HG03060 (cell line): ENCODE measurements around the gene ARMCX1.
"Not testable (repeated sequence)": the region's sequence is repeated elsewhere in the genome, so short reads cannot be mapped to it uniquely, and the experiment has no call there.

Experiments used
- ATAC-seq: cut with Tn5 transposase; IDR thresholded peaks from one replicate; pipeline ENCODE4 v1.9.1; 2021; ENCODE audit warnings: low read depth, moderate number of reproducible peaks; ENCODE audit not compliant: unreplicated experiment

The ARMCX1 gene

DNA sequence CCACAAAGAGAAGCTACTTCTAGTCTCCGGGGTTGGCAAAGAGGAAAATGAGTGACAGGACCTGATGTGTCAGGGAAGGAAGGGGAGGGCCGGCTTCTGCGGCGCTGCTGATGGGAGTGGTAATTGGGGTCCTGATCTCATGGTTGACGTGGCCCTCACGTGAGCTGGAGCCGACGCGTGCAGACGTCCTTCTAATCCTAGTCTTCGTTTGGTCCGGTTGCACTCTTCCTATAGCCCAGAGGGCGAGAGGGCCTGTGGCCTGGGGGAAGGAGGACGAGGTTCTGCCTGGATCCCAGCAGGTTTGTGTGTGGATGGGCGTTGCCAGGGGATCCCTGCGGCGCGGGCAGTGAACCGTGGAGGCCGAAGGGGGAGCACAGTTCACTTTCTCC, at the start of gene ARMCX1:
TSS of gene ARMCX1 (plus strand) at position 186 of the 389 bp plus-strand sequence. CDS start 2,384 bp downstream, outside the sequence.
- no peak for ATAC-seq

DNA sequence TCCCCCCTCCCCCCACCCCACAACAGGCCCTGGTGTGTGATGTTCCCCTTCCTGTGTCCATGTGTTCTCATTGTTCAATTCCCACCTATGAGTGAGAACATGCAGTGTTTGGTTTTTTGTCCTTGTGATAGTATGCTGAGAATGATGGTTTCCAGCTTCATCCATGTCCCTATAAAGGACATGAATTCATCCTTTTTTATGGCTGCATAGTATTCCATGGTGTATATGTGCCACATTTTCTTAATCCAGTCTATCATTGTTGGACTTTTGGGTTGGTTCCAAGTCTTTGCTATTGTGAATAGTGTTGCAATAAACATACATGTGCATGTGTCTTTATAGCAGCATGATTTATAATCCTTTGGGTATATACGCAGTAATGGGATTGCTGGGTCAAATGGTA, 47.4 kb upstream of the ARMCX1 start:
- not testable (repeated sequence) for ATAC-seq

DNA sequence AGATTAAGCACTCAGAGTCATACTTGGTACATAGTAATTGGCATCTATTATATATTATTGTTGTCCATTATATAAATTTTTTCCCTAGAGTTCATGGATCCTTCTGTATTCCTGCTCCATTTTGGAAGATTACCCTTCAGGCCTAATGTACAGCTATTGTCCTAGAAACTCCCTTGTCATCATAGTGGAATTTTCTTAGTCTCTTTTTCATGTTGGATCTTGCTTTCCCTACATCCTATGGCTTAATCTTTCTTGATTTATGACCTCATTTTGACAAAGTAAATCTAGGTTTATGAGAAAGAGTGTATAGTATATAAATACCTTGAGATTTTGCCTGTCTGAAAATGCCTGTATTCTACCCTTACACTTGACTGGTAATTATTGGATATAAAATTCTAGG, 43.0 kb upstream of the ARMCX1 start:
- no peak for ATAC-seq

DNA sequence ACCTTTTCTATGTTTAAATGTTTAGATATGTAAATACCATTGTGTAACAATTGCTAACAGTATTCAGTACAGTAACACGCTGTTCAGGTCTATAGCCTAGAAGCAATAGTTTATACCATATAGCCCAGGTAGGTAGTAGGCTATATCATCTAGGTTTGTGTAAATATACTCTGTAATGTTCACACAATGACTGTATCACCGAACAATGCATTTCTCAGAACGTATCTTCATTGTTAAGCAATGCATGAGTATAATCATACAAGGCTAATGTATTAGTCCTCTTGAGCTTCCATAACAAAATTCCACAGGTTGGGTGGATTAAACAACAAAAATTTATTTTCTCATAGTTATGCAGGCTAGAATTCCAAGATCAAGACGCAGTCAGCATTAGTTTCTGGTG, 42.4 kb upstream of the ARMCX1 start:
- ATAC-seq = no peak

DNA sequence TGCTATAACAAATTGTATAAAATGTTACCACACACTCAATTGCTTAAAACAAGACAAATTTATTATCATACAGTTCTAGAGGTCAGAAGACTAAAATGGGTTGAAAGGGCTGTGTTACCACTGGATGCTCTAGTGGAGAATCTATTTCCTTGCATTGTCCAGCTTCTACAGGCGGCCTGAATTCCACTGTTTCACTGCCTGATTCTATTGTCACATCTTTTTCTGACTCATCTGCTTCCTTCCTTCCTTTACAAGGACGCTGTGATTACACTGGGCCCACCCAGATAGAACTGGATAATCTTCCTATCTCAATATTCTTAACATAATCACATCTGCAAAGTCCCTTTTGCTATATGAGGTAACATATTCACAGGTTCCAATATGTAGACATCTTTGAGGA, 19.4 kb upstream of the ARMCX1 start:
- no peak for ATAC-seq

DNA sequence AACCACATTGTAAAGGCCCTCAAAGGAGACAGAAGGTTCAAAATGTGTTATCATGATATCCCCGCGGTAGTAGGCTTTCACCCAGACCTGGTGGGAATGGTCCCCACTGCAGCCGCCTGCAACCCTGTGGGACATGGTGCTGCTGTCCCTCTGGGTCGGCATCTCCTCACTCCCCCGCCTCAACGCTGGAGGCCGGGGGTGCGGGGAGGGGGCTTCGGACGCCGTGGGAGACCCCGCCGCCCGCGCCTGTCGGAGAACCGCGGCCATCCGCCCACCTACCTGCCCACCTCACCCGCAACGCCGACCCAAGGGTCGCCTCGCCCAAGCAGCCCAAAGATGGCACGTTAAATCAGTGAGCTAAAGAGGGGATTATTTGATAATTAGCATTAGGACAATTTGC, 11.2 kb upstream of the ARMCX1 start:
- ATAC-seq = no peak

DNA sequence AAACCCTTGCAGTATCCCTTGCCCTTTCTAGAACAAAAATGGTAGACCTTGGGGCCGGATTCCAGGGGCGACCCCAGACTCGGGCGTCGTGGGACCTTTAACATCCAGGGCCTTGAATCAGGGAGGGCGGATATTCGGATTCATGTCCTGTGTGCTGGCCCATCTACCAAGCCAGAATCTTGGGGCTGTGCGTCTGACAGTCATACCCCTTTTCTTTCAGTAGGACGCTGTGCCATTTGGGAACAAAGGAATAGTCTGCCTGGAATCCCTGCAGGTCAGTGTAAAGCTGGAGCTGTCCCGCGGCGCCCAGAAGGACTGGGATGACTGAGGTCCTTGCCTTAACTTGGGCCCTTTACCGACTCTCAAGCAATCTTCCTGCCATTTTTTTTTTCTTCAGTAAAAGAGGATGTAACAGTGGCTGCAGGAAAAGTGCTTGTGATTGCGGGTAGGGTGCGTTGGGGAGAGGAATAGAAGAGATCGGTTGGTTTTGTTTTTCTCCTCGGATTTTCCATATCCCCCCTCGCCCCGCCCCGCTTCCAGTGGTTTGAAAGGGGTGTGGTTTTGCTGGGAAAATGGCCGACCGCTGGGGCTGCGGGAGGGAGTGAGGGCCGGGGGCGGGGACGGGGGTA, 518 bp downstream of the ARMCX1 start:
- ATAC-seq = no peak

DNA sequence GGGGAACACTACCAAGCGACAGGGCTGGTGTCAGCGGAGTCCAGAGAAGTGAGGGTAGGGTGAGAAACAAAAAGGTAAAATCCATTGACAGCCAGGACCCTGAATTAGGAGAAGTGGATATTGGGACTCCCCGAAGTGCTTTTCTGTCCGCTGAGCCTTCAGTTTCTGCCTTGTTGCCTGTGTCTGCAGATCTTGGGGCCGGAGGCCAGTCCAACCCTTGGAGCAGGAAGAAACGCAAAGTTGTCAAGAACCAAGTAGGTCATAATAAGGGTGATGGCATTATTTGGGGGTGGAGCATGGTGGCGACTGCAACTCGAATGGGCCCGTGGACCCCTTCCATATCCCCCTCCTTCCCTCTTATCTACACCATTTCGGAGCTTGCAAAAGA, 1.0 kb downstream of the ARMCX1 start:
- no peak for ATAC-seq

DNA sequence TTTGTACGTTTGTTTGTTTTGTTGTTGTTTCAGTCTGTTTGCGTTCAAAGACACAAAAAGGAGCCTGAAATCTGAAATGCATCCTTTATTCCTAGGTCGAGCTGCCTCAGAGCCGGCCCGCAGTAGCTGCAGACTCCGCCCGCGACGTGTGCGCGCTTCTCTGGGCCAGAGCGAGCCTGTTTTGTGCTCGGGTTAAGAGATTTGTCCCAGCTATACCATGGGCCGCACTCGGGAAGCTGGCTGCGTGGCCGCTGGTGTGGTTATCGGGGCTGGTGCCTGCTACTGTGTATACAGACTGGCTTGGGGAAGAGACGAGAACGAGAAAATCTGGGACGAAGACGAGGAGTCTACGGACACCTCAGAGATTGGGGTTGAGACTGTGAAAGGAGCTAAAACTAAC, 2.4 kb downstream of the ARMCX1 start:
- ATAC-seq = no peak

DNA sequence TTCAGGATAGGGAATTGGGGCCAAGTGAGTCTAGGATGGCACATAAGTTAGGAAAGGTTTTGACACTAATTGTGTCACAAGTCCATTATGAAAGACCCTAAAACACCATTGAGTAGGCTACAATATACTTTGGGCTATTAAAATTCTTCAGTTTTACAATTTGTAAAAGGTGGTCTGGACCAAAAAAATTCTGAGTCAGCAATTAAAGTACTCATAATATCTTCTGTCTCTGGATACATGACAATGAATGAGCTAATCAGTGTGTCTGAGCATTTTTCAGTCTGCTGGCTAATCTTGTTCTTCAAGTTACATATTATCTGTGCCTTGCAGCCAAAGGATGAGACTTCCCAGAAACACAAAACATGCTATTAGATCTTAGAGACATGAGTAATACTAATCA, 14.3 kb downstream of the ARMCX1 start:
- ATAC-seq = no peak

DNA sequence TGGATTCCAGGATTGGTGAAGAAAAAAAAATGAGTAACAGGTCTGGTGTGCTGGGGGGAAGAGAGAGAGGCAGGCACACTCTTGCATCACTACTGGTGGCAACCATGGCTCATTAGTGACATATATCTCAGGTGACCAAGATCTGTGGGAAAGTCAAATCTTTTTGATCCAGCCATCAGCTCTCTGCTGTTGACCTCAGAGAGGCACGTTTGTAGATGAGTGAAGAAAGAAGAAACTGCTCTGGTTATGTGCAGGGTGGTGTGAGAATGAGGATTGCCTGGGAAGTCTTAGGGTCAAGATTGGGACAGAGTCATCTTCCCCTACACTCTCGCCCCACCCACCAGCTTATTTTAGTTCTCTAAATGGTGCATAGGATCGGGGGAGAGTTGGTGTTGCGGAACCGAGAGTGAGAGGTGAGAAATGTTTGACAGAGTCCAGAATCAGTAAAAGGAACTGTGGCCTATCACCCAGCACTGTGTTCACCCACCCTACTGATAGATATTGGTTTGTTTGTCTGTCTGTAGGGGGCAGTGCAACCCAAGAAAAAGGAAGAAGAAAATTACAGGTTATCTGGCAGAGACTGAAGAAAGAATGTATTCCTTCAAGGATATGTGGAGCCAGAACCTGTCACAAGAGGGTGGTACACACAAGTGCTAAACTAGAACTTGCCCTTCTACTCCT, 45.5 kb downstream of the ARMCX1 start:
- peak; percentile 99 for ATAC-seq

DNA sequence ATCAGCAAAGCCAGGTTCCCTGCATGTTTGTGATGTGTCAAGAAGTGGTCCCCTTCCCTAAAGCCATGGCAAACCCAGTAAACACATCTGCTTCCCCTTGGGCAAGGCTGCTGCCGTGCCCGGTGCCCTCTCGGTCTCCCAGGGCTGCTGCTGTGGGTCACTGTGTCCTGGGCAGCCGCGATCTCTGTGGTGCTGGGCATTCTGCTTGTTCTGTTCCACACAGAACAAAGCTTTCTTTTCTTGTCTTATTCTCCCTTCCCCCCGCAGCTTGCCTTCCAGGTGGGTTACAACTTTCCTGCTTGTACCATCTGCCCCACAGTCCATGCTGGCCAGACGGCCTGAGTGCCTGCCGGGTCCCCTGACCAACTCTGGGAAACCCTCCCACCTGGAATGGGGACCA, 49.2 kb downstream of the ARMCX1 start:
- not testable (repeated sequence) for ATAC-seq

DNA sequence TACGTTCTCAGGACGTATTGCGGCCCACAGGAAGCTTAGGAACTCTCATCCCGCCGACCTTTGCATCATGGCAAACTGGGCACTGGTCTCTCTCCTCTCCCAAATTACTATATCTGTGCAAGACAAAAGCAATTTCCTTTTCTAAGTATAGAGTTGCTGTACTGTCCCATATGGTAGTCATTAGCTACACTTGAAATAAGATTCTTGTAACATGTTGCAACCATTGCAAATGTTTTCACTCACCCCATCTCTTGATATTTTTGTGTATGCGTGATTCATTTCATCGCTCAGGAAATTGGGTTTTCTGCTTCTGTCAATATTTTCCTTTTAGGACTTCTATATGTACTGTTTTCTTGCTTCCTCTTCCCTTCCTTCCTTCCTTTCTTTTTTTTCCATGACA, 51.7 kb downstream of the ARMCX1 start:
- no peak for ATAC-seq
